ENCODE data around the gene FBXL12. TPM values are rescaled to one million over a fixed set of nuclear protein-coding genes. Genes with fewer than 3 reads are reported as not detected.

FBXL12 gene
- total and polyA plus RNA-seq, 2 experiments from 2014 or later, result 23.5 to 25.4 TPM

GRCh38 chr19:9860407-9860806, 41.5 kb upstream of the FBXL12 start (continued):
- TF ChIP-seq REST (IDR thresholded peaks at IDR 0.05; ENCODE audit: unreplicated experiment) (no peak), EZH2phosphoT487 (IDR thresholded peaks at IDR 0.05; ENCODE audit: unreplicated experiment) (no peak), ETS1 (IDR thresholded peaks at IDR 0.05) (no peak), STAT1 (IDR thresholded peaks at IDR 0.05; ENCODE audit: unreplicated experiment) (no peak)

GRCh38 chr19:9858766-9859165, 39.9 kb upstream of the FBXL12 start:
- Mint-ChIP-seq H3K27me3 (ENCODE audit: insufficient read depth, low read depth, poor library complexity) (peaks cover 12% of the 10 kb centered on the region), H3K9me3 (no peaks in the 10 kb centered on the region), H3K27ac (no peak overlapping the region), H3K36me3 (ENCODE audit: low read depth) (peaks cover 35% of the 10 kb centered on the region; the same call in 2 of the 3 replicates), H3K4me1 (no peaks in the 10 kb centered on the region; the same call in 2 of the 3 replicates), H3K4me3 (no peak overlapping the region)
- DNase-seq (ENCODE audit: low spot score), result no peak
- no peak overlapping the region for H3K4me2 ChIP-seq
- no peaks in the 10 kb centered on the region for H3K9me2 ChIP-seq (ENCODE audit: insufficient read depth)
- H3F3A ChIP-seq (replicated peaks; ENCODE audit: low read depth), result no peaks in the 10 kb centered on the region
- H2AFZ ChIP-seq, result no peak overlapping the region
- no peak overlapping the region for H3K4me3 ChIP-seq
- H3K4me1 ChIP-seq (ENCODE audit: insufficient read depth), result no peaks in the 10 kb centered on the region
- H3K27me3 ChIP-seq (ENCODE audit: insufficient read depth), result no peaks in the 10 kb centered on the region
- H3K79me2 ChIP-seq (replicated peaks; ENCODE audit: insufficient read depth), result no peaks in the 10 kb centered on the region; the same call in 1 of the 2 replicates
- TF ChIP-seq REST (IDR thresholded peaks at IDR 0.05; ENCODE audit: unreplicated experiment) (no peak), ZNF114 (CRISPR knock-in tag; IDR thresholded peaks at IDR 0.05) (no peak), CREB1 (CRISPR knock-in tag; IDR thresholded peaks at IDR 0.05; ENCODE audit: low read depth) (no peak), JUNB (IDR thresholded peaks at IDR 0.05; ENCODE audit: unreplicated experiment) (no peak), ZNF331 (CRISPR knock-in tag; IDR thresholded peaks at IDR 0.05; ENCODE audit: low read depth) (no peak), CTCF (conservative IDR thresholded peaks at IDR 0.05; ENCODE audit: low read depth in 2 of 2) (no peak), POLR2AphosphoS5 (IDR thresholded peaks at IDR 0.05; ENCODE audit: low read depth) (no peak)
- ATAC-seq, result no peak
- H3K27ac ChIP-seq (ENCODE audit: low read depth), result no peak overlapping the region
- H3K36me3 ChIP-seq (ENCODE audit: insufficient read depth), result no peaks in the 10 kb centered on the region; the same call in 1 of the 2 replicates
- H4K20me1 ChIP-seq (replicated peaks; ENCODE audit: insufficient read depth), result peaks cover 12% of the 10 kb centered on the region; the same call in 1 of the 2 replicates

Measured in GM23338 (cell line).